KMS-11 (cell line): ENCODE results near the gene TIMM22.

Experiments
- H2AFZ ChIP-seq: fragments of 200-600 bp; sonication (generic); 2 replicates; pipeline ENCODE4 v1.6.1; 2016; ENCODE audit warnings: antibody characterized with exemption, mixed run types, low read depth
- H3K27ac ChIP-seq: fragments of 200-600 bp; sonication (generic); 2 replicates; pipeline ENCODE4 v1.6.1; 2016; ENCODE audit warnings: mild to moderate bottlenecking, mixed run types
- H3K27me3 ChIP-seq: fragments of 200-600 bp; sonication (generic); 2 replicates; pipeline ENCODE4 v1.6.1; 2017; ENCODE audit warnings: mild to moderate bottlenecking, low read depth, mixed run types, moderate library complexity; ENCODE audit not compliant: insufficient read depth
- H3K36me3 ChIP-seq: fragments of 200-600 bp; sonication (generic); 2 replicates; pipeline ENCODE4 v1.6.1; 2017; ENCODE audit warnings: mild to moderate bottlenecking, mixed run types; ENCODE audit not compliant: insufficient read depth
- H3K4me1 ChIP-seq: fragments of 200-600 bp; sonication (generic); 2 replicates; pipeline ENCODE4 v1.6.1; 2016; ENCODE audit warnings: mild to moderate bottlenecking, low read depth, mixed run types; ENCODE audit not compliant: poor library complexity, severe bottlenecking
- H3K4me2 ChIP-seq: fragments of 200-600 bp; sonication (generic); 2 replicates; pipeline ENCODE4 v1.7.0; 2016; ENCODE audit warnings: mild to moderate bottlenecking, mixed run types
- H3K4me3 ChIP-seq: fragments of 200-600 bp; sonication (generic); IDR thresholded peaks from 2 replicates; pipeline ENCODE4 v1.6.1; 2017; ENCODE audit warnings: low read depth, low read length, mixed read lengths; ENCODE audit not compliant: insufficient read depth
- H3K79me2 ChIP-seq: fragments of 200-600 bp; sonication (generic); 2 replicates; pipeline ENCODE4 v1.6.1; 2016; ENCODE audit warnings: low read depth, mixed run types; ENCODE audit not compliant: insufficient read depth
- H3K9ac ChIP-seq: fragments of 200-600 bp; sonication (generic); 2 replicates; pipeline ENCODE4 v1.6.1; 2016; ENCODE audit warnings: mild to moderate bottlenecking, mixed run types
- H4K20me1 ChIP-seq: fragments of 200-600 bp; sonication (generic); 2 replicates; pipeline ENCODE4 v1.6.1; 2016; ENCODE audit warnings: mild to moderate bottlenecking, mixed run types; ENCODE audit not compliant: insufficient read depth
- TF ChIP-seq, protein P1 (sequence below): fragments of 200-600 bp; sonication (generic); conservative IDR thresholded peaks from 2 replicates; pipeline ENCODE4 v1.6.1; 2017; ENCODE audit warnings: low read depth, mild to moderate bottlenecking, antibody characterized with exemption, low read length, moderate library complexity, mixed read lengths

TIMM22 gene

GRCh38 chr17:1002771-1003555 lies 6.0 kb downstream of the TIMM22 start:
- Histone ChIP-seq H3K4me1 (peaks cover 16% of the 10 kb centered on the region), H3K27me3 (no peaks in the 10 kb centered on the region), H3K79me2 (peaks cover 4% of the 10 kb centered on the region), H3K36me3 (no peaks in the 10 kb centered on the region; the same call in 1 of the 2 replicates), H4K20me1 (no peaks in the 10 kb centered on the region), H2AFZ (no peak overlapping the region), H3K4me2 (no peak overlapping the region), H3K9ac (no peak overlapping the region), H3K4me3 (no peak overlapping the region), H3K27ac (no peak overlapping the region)
- TF ChIP-seq, protein P1, sequence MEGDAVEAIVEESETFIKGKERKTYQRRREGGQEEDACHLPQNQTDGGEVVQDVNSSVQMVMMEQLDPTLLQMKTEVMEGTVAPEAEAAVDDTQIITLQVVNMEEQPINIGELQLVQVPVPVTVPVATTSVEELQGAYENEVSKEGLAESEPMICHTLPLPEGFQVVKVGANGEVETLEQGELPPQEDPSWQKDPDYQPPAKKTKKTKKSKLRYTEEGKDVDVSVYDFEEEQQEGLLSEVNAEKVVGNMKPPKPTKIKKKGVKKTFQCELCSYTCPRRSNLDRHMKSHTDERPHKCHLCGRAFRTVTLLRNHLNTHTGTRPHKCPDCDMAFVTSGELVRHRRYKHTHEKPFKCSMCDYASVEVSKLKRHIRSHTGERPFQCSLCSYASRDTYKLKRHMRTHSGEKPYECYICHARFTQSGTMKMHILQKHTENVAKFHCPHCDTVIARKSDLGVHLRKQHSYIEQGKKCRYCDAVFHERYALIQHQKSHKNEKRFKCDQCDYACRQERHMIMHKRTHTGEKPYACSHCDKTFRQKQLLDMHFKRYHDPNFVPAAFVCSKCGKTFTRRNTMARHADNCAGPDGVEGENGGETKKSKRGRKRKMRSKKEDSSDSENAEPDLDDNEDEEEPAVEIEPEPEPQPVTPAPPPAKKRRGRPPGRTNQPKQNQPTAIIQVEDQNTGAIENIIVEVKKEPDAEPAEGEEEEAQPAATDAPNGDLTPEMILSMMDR: no peak

GRCh38 chr17:1003633-1003971 lies 6.7 kb downstream of the TIMM22 start:
- Histone ChIP-seq H3K36me3 (no peaks in the 10 kb centered on the region; the same call in 1 of the 2 replicates), H3K27ac (no peak overlapping the region), H4K20me1 (no peaks in the 10 kb centered on the region), H2AFZ (no peak overlapping the region), H3K4me1 (peaks cover 10% of the 10 kb centered on the region), H3K4me3 (no peak overlapping the region), H3K9ac (no peak overlapping the region), H3K4me2 (no peak overlapping the region), H3K79me2 (no peaks in the 10 kb centered on the region; the same call in 1 of the 2 replicates), H3K27me3 (no peaks in the 10 kb centered on the region)
- TF ChIP-seq, protein P1: no peak

DNA sequence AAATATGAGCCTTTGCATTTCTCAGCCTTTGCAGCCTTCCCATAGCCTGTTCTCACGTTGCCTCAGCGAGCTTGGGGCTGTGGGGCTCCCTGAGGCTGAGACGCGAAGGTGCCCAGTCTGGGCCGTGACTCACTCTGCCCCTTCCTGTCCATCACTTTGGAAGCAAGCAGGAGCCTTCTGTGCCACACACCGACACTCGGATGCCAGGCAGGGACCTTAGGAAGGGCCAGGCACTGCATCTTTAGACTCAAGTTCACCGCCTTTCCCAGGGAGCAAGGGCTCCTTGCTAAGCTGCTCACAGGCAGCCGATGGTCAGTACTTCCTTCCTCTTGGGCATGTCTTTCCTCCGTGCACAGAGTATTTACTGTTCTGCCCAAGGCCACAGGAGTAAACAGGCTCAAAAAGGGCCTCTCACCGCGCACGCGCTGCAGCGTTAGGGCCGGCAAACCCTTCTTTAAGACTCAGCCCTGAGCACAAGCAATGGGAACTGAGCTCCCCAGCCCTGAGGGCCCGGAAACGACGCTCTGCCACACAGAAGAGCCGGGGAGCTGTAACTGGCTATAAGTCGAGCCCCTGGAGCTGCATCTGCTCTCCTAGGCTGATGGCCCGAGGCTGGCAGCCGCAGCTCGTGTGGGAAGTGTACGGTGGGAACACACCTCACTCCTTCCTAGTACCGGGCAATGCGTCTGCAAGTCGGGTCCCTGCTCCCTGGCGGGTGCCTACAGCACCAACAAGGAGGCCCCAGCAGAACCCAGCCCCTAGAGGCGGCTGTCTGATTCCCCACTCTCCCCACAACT lies 7.2 kb downstream of the TIMM22 start:
- Histone ChIP-seq H3K4me2 (no peak overlapping the region), H4K20me1 (no peaks in the 10 kb centered on the region), H3K9ac (no peak overlapping the region), H3K27ac (no peak overlapping the region), H3K4me3 (no peak overlapping the region), H3K4me1 (peaks cover 4% of the 10 kb centered on the region), H3K27me3 (no peaks in the 10 kb centered on the region), H3K36me3 (no peaks in the 10 kb centered on the region; the same call in 1 of the 2 replicates), H3K79me2 (no peaks in the 10 kb centered on the region), H2AFZ (no peak overlapping the region)
- TF ChIP-seq, protein P1: no peak

GRCh38 chr17:1004769-1005295 lies 7.9 kb downstream of the TIMM22 start:
- H3K9ac ChIP-seq: no peak overlapping the region
- no peak overlapping the region for H2AFZ ChIP-seq
- H4K20me1 ChIP-seq: no peaks in the 10 kb centered on the region
- no peaks in the 10 kb centered on the region; the same call in 1 of the 2 replicates for H3K36me3 ChIP-seq
- H3K27me3 ChIP-seq: no peaks in the 10 kb centered on the region
- H3K27ac ChIP-seq: no peak overlapping the region
- H3K4me1 ChIP-seq: no peaks in the 10 kb centered on the region
- no peaks in the 10 kb centered on the region for H3K79me2 ChIP-seq
- no peak overlapping the region for H3K4me2 ChIP-seq
- TF ChIP-seq, protein P1: no peak
- no peak overlapping the region for H3K4me3 ChIP-seq
